HL-60/S4 treated with phorbol 12-myristate 13-acetate at 8.2 ng/mL for 4 days and 3 days (cell line): ENCODE data around the gene MANSC1.

Experiments used
- in situ Hi-C: fragments of 300-500 bp; cut with MboI; formaldehyde crosslinking; loops from 2 replicates; pipeline ENCODE4 v1.15.0; 2022; ENCODE audit warnings: low sequenced_read_pairs

The MANSC1 gene

DNA sequence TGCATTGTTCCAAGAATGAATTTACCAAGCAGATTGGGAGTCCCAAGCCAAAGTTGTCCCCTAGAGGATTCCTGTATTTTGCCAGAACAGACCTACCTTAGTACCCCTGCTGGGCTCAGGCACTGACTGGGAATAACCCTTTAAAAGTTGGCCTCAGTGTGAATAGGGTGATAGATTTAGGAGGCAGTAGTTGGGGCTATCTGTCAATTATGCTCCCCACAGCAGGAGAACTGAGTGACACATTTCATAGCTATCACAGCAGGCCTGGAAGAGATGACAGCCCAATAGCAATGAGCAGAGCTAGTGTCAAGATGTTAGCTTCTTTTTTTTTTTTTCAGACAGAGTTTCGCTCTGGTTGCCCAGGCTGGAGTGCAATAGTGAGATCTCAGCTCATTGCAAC is 68.9 kb downstream of the MANSC1 start:
- in situ Hi-C loops: no loop called here

DNA sequence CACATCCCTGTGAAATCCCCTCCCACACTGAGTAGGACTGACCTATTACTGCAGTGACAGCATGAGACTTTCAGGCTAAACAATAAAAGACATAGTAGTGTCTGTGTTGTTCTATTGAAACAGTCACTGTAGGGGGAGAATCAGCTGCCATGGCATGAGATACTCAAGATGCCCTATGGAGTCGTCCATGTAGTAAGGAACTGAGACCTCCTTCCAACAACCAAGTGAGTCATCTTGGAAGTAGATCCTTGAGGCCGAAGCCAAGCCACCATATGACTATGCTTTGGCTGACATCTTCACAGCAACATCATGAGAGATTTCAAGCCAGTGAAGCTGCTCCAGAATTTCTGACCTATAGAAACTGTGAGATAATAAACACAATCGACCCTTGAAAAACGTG is 71.1 kb downstream of the MANSC1 start:
- in situ Hi-C loops: no loop called here
